ENCODE results near the gene ADGRF1.
"Not testable (repeated sequence)": the region's sequence is repeated elsewhere in the genome, so short reads cannot be mapped to it uniquely, and the experiment has no call there.

Gene ADGRF1

GRCh38 chr6:47042275-47042791 lies at the start of gene ADGRF1:
Gene ADGRF1 (minus strand): TSS chr6:47042332. CDS start chr6:47029061, 13,271 bp downstream.
- DNase-seq = no peak

- no peak for DNase-seq
These were observed 48.7 kb upstream of the ADGRF1 start for GRCh38 chr6:47090881-47091280.

- DNase-seq = not testable (repeated sequence)
These were observed 47.3 kb upstream of the ADGRF1 start for GRCh38 chr6:47089473-47089872.

- DNase-seq = no peak
These were observed 44.1 kb upstream of the ADGRF1 start for GRCh38 chr6:47086051-47086770.

GRCh38 chr6:47084610-47085009 lies 42.5 kb upstream of the ADGRF1 start:
- no peak for DNase-seq

GRCh38 chr6:47083586-47084047 lies 41.5 kb upstream of the ADGRF1 start:
- DNase-seq = peak in 8 of 14 donors; percentile 12 to 58 (median 20)

- no peak for DNase-seq
These were observed 38.0 kb upstream of the ADGRF1 start for GRCh38 chr6:47080083-47080596.

- no peak for DNase-seq
These were observed 37.5 kb upstream of the ADGRF1 start for GRCh38 chr6:47079638-47080037.

GRCh38 chr6:47078991-47079390 lies 36.9 kb upstream of the ADGRF1 start:
- DNase-seq = no peak

- DNase-seq = peak in 5 of 14 donors; percentile 9 to 20 (median 15)
These were observed 34.6 kb upstream of the ADGRF1 start for GRCh38 chr6:47076422-47077344.

GRCh38 chr6:47075741-47076421 lies 33.7 kb upstream of the ADGRF1 start:
- peak in 7 of 14 donors; percentile 13 to 60 (median 28) for DNase-seq

- peak in 4 of 14 donors; percentile 14 to 33 (median 22) for DNase-seq
These were observed 33.0 kb upstream of the ADGRF1 start for GRCh38 chr6:47075168-47075567.

- no peak for DNase-seq
These were observed 31.3 kb upstream of the ADGRF1 start for GRCh38 chr6:47073125-47074110.

GRCh38 chr6:47072667-47073066 lies 30.5 kb upstream of the ADGRF1 start:
- no peak for DNase-seq

- no peak for DNase-seq
These were observed 29.5 kb upstream of the ADGRF1 start for GRCh38 chr6:47071681-47072080.

GRCh38 chr6:47070461-47070860 lies 28.3 kb upstream of the ADGRF1 start:
- no peak for DNase-seq

GRCh38 chr6:47069156-47069555 lies 27.0 kb upstream of the ADGRF1 start:
- DNase-seq = no peak

GRCh38 chr6:47066418-47066817 lies 24.3 kb upstream of the ADGRF1 start:
- DNase-seq = no peak

GRCh38 chr6:47064274-47064673 lies 22.1 kb upstream of the ADGRF1 start:
- DNase-seq = no peak

GRCh38 chr6:47062346-47062745 lies 20.2 kb upstream of the ADGRF1 start:
- no peak for DNase-seq

Data from C1 segment of cervical spinal cord (tissue), 14 donors.